ENCODE results near the gene MBNL1. TPM values are rescaled to one million over a fixed set of nuclear protein-coding genes. Genes with fewer than 3 reads are reported as not detected.
A peak's percentile ranks its signal among the peaks of the same experiment; 100 is the strongest.
"Not testable (repeated sequence)": the region's sequence is repeated elsewhere in the genome, so short reads cannot be mapped to it uniquely, and the experiment has no call there.

The MBNL1 gene
- total RNA-seq, 1 donor: 712 TPM

GRCh38 chr3:152395764-152396163, 127.0 kb downstream of the MBNL1 start:
- DNase-seq (ENCODE audit: low read depth in 2 of 3, low spot score in 2 of 3): no peak

GRCh38 chr3:152396867-152397266, 128.1 kb downstream of the MBNL1 start:
- DNase-seq (ENCODE audit: low read depth in 2 of 3, low spot score in 2 of 3): no peak

GRCh38 chr3:152397348-152397747, 128.6 kb downstream of the MBNL1 start:
- DNase-seq (ENCODE audit: low read depth in 2 of 3, low spot score in 2 of 3): not testable (repeated sequence)

- DNase-seq (ENCODE audit: low read depth in 2 of 3, low spot score in 2 of 3): no peak
Measured at GRCh38 chr3:152398495-152398894, 129.8 kb downstream of the MBNL1 start.

- DNase-seq (ENCODE audit: low read depth in 2 of 3, low spot score in 2 of 3): peak in 2 of 3 donors; percentile 11 to 29
Measured at GRCh38 chr3:152399374-152399773, 130.6 kb downstream of the MBNL1 start.

GRCh38 chr3:152400887-152401286, 132.2 kb downstream of the MBNL1 start:
- no peak for DNase-seq (ENCODE audit: low read depth in 2 of 3, low spot score in 2 of 3)

GRCh38 chr3:152402695-152403451, 134.1 kb downstream of the MBNL1 start:
- peak; percentile 14 to 31 (median 27) for DNase-seq (ENCODE audit: low read depth in 2 of 3, low spot score in 2 of 3)

GRCh38 chr3:152403632-152404066, 134.9 kb downstream of the MBNL1 start:
- no peak for DNase-seq (ENCODE audit: low read depth in 2 of 3, low spot score in 2 of 3)

GRCh38 chr3:152404976-152405375, 136.2 kb downstream of the MBNL1 start:
- no peak for DNase-seq (ENCODE audit: low read depth in 2 of 3, low spot score in 2 of 3)

- peak in 1 of 3 donors; percentile 27 for DNase-seq (ENCODE audit: low read depth in 2 of 3, low spot score in 2 of 3)
Measured at GRCh38 chr3:152405915-152406802, 137.4 kb downstream of the MBNL1 start.

- no peak for DNase-seq (ENCODE audit: low read depth in 2 of 3, low spot score in 2 of 3)
Measured at GRCh38 chr3:152413240-152413639, 144.5 kb downstream of the MBNL1 start.

GRCh38 chr3:152416808-152417580, 148.3 kb downstream of the MBNL1 start:
- no peak for DNase-seq (ENCODE audit: low read depth in 2 of 3, low spot score in 2 of 3)

GRCh38 chr3:152419748-152420147, 151.0 kb downstream of the MBNL1 start:
- DNase-seq (ENCODE audit: low read depth in 2 of 3, low spot score in 2 of 3): no peak

- DNase-seq (ENCODE audit: low read depth in 2 of 3, low spot score in 2 of 3): no peak
Measured at GRCh38 chr3:152421162-152421561, 152.4 kb downstream of the MBNL1 start.

GRCh38 chr3:152426393-152426792, 157.7 kb downstream of the MBNL1 start:
- DNase-seq (ENCODE audit: low read depth in 2 of 3, low spot score in 2 of 3): no peak

- DNase-seq (ENCODE audit: low read depth in 2 of 3, low spot score in 2 of 3): no peak
Measured at GRCh38 chr3:152428577-152428976, 159.8 kb downstream of the MBNL1 start.

GRCh38 chr3:152430223-152431002, 161.7 kb downstream of the MBNL1 start:
- no peak for DNase-seq (ENCODE audit: low read depth in 2 of 3, low spot score in 2 of 3)

- peak in 1 of 3 donors; percentile 37 for DNase-seq (ENCODE audit: low read depth in 2 of 3, low spot score in 2 of 3)
Measured at GRCh38 chr3:152434142-152434541, 165.4 kb downstream of the MBNL1 start.

GRCh38 chr3:152435210-152435609, 166.5 kb downstream of the MBNL1 start:
- not testable (repeated sequence) for DNase-seq (ENCODE audit: low read depth in 2 of 3, low spot score in 2 of 3)
